Gastrocnemius medialis (tissue), 4 donors: ENCODE data around the gene ZNF121.

Experiments used
- POLR2A ChIP-seq, 2 donors: fragments of 450-650 bp; IDR thresholded peaks; one replicate each; pipeline ENCODE4 v1.6.1; 2017; ENCODE audit warnings: antibody characterized with exemption in 2 of 2, mild to moderate bottlenecking in 2 of 2, moderate library complexity in 2 of 2
- TF ChIP-seq, protein P1 (sequence below), 5 experiments: fragments of 450-650 bp in 3 of 5; fragments of 200-600 bp in 2 of 5; sonication (generic) in 2 of 5; IDR thresholded peaks in 4 of 5; conservative IDR thresholded peaks in 1 of 5; 1 replicate in 4 of 5; 2 replicates in 1 of 5; pipeline ENCODE4 v1.5.1; 2016 to 2019; ENCODE audit warnings: antibody characterized with exemption in 5 of 5, mild to moderate bottlenecking in 3 of 5, moderate library complexity in 3 of 5

DNA sequence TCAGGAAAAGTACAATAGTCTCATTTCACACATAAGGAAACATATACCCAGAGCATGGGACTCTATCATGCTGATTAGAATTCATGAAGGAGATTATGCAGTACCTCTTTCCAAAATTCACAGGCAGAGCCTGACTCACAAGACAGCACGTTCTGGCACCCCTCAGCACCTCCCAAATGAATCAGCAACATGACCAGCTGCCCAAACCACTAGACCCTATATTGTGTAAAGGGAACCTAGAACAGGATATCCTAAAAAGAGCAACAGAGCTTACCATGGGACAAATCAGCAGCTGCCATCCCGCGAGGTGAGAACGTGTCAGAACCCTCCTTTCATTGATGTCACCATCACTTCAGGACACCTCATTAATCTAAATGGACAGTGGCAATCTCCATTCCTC lies 48.4 kb downstream of the ZNF121 start:
- TF ChIP-seq, protein P1, sequence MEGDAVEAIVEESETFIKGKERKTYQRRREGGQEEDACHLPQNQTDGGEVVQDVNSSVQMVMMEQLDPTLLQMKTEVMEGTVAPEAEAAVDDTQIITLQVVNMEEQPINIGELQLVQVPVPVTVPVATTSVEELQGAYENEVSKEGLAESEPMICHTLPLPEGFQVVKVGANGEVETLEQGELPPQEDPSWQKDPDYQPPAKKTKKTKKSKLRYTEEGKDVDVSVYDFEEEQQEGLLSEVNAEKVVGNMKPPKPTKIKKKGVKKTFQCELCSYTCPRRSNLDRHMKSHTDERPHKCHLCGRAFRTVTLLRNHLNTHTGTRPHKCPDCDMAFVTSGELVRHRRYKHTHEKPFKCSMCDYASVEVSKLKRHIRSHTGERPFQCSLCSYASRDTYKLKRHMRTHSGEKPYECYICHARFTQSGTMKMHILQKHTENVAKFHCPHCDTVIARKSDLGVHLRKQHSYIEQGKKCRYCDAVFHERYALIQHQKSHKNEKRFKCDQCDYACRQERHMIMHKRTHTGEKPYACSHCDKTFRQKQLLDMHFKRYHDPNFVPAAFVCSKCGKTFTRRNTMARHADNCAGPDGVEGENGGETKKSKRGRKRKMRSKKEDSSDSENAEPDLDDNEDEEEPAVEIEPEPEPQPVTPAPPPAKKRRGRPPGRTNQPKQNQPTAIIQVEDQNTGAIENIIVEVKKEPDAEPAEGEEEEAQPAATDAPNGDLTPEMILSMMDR (IDR thresholded peaks at IDR 0.05 in 4 of 5, conservative IDR thresholded peaks at IDR 0.05 in 1 of 5), result no peak
- no peak for TF ChIP-seq POLR2A (IDR thresholded peaks at IDR 0.05)
